Measurements from ENCODE around the gene SAFB. TPM values are rescaled to one million over a fixed set of nuclear protein-coding genes. Genes with fewer than 3 reads are reported as not detected.

SAFB gene
- total RNA-seq, 1 donor from 2014 or later = 87.1 TPM

- no peaks in the 10 kb centered on the region for H3K27me3 ChIP-seq (ENCODE audit: low read depth)
- no peak for ATAC-seq
- no peak for DNase-seq
- no peak for TF ChIP-seq CTCF (IDR thresholded peaks at IDR 0.05)
- intact Hi-C loops (cut with DNase I) = no loop called here
- no peaks in the 10 kb centered on the region for H3K9me3 ChIP-seq
- H3K27ac ChIP-seq = no peak overlapping the region
- no peak overlapping the region for H3K4me3 ChIP-seq
- peaks cover 83% of the 10 kb centered on the region for H3K36me3 ChIP-seq
- no peaks in the 10 kb centered on the region for H3K4me1 ChIP-seq
These were observed 34.4 kb upstream of the SAFB start for GRCh38 chr19:5588441-5588840.

- no peaks in the 10 kb centered on the region for H3K9me3 ChIP-seq
- DNase-seq (no peak), ATAC-seq (no peak)
- no peak overlapping the region for H3K27ac ChIP-seq
- no peak for TF ChIP-seq CTCF (IDR thresholded peaks at IDR 0.05)
- intact Hi-C loops (cut with DNase I) = no loop called here
- no peaks in the 10 kb centered on the region for H3K4me1 ChIP-seq
- H3K27me3 ChIP-seq (ENCODE audit: low read depth) = no peaks in the 10 kb centered on the region
- H3K4me3 ChIP-seq = no peak overlapping the region
- peaks cover 89% of the 10 kb centered on the region for H3K36me3 ChIP-seq
These were observed 33.8 kb upstream of the SAFB start for GRCh38 chr19:5588906-5589676.

DNA sequence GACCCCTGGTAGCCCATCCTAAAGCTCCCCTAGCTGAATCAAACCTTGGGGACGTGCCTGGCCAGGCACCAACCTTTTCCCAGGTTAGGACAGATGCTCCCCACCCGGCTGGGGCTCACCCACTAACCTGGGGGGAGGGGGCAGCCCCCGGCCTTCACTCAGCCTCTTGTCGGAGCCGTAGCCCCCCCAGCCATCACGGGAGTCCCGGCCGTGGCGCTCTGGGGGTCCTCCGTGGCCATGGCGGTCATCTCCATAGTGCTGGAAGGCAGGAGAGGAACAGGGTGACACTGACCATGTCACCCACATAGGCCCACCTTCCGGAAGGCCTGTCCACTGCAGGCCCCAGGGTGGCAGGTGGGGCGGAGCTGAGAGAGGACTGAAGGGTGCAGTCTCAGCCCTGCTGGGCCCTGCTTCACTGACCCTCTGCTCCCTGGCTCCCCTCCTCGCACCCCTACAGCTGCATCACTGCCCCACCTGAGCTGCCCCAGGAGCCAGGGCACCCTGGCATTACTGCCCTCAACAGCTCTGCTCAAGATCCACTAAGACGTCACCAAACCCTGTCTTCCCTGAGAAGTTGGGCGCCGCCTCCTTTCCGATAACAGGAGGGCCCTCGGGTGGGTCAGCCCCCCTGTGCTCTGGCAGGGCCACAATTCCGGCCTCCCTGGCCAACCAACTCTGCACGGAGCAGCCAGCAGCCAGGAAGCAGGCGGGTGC lies 32.6 kb upstream of the SAFB start:
- no peaks in the 10 kb centered on the region for H3K27me3 ChIP-seq (ENCODE audit: low read depth)
- no peaks in the 10 kb centered on the region for H3K9me3 ChIP-seq
- no peak overlapping the region for H3K27ac ChIP-seq
- H3K4me3 ChIP-seq = no peak overlapping the region
- no peak for TF ChIP-seq CTCF (IDR thresholded peaks at IDR 0.05)
- ATAC-seq (peak in 1 of 2 donors; percentile 7), DNase-seq (no peak)
- H3K36me3 ChIP-seq = peaks cover 100% of the 10 kb centered on the region
- intact Hi-C loops (cut with DNase I) = no loop called here
- no peaks in the 10 kb centered on the region for H3K4me1 ChIP-seq

GRCh38 chr19:5590865-5591154 lies 32.1 kb upstream of the SAFB start:
- peaks cover 100% of the 10 kb centered on the region for H3K36me3 ChIP-seq
- H3K9me3 ChIP-seq = no peaks in the 10 kb centered on the region
- H3K4me3 ChIP-seq = no peak overlapping the region
- H3K27me3 ChIP-seq (ENCODE audit: low read depth) = no peaks in the 10 kb centered on the region
- TF ChIP-seq CTCF (IDR thresholded peaks at IDR 0.05) = no peak
- DNase-seq (no peak), ATAC-seq (no peak)
- no peaks in the 10 kb centered on the region for H3K4me1 ChIP-seq
- H3K27ac ChIP-seq = no peak overlapping the region
- intact Hi-C loops (cut with DNase I) = no loop called here

DNA sequence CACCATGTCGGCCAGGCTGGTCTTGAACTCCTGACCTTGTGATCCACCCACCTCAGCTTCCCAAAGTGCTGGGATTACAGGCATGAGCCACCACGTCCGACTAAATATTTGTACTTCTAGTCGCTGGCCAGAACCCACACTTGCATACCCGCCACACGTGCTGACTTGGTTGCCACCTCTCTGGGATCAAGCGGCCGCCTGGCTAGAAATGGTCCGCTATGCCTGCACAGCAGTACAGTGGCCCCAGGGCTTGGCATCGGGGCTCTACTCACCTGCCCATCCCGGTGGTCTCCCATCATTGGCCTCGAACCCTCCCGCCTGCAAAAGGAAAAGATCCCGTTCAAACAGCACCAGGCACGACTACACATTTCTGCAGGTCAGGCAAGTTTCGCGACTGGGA lies 31.4 kb upstream of the SAFB start:
- Histone ChIP-seq H3K4me3 (no peak overlapping the region), H3K27me3 (ENCODE audit: low read depth) (no peaks in the 10 kb centered on the region), H3K27ac (no peak overlapping the region), H3K4me1 (no peaks in the 10 kb centered on the region), H3K36me3 (peaks cover 100% of the 10 kb centered on the region), H3K9me3 (no peaks in the 10 kb centered on the region)
- intact Hi-C loops (cut with DNase I) = no loop called here
- no peak for ATAC-seq
- no peak for TF ChIP-seq CTCF (IDR thresholded peaks at IDR 0.05)
- DNase-seq = no peak

Measured in lower lobe of right lung (tissue), 2 donors.